ENCODE measurements around the gene NOD2. TPM values are rescaled to one million over a fixed set of nuclear protein-coding genes. Genes with fewer than 3 reads are reported as not detected.

The NOD2 gene
- total and polyA plus RNA-seq, 2 of the 13 experiments (the other 11 are each of a cell fraction or from before 2014, with no cell fraction given): 0.27 to 0.81 TPM

GRCh38 chr16:50741781-50742575 lies 48.6 kb downstream of the NOD2 start, which contains the start of gene CYLD (continued):
- TF ChIP-seq ARID2 (CRISPR knock-in tag; IDR thresholded peaks at IDR 0.05; ENCODE audit: borderline replicate concordance): no peak
- peak; percentile 45 to 74; a peak in 3 of 4 replicates for TF ChIP-seq HMGXB4 (CRISPR knock-in tag; IDR thresholded peaks at IDR 0.05; ENCODE audit: borderline replicate concordance in 1 of 2, low read depth in 1 of 2)
- TF ChIP-seq SMARCC2 (IDR thresholded peaks at IDR 0.05): no peak
- TF ChIP-seq RBAK (CRISPR knock-in tag; IDR thresholded peaks at IDR 0.05): no peak
- 0 out of 2 replicates have a peak, but pooled peaks have one; percentile 53 for TF ChIP-seq PCBP1 (IDR thresholded peaks at IDR 0.05; ENCODE audit: borderline replicate concordance, low read depth, low read length)
- TF ChIP-seq TARDBP (CRISPR knock-in tag; IDR thresholded peaks at IDR 0.05): peak; percentile 74; the same call in 1 of the 2 replicates
- peak; percentile 64 for TF ChIP-seq HNF4A (CRISPR knock-in tag; IDR thresholded peaks at IDR 0.05)
- no peak for TF ChIP-seq ZNF142 (CRISPR knock-in tag; IDR thresholded peaks at IDR 0.05)
- no peak; the same call in 1 of the 2 replicates for TF ChIP-seq CEBPZ (IDR thresholded peaks at IDR 0.05; ENCODE audit: low read length)

Data from HepG2 (cell line).